GM19455 (cell line): Measurements from ENCODE around the gene SEC14L3.

Source experiments
- ATAC-seq: cut with Tn5 transposase; IDR thresholded peaks from one replicate; pipeline ENCODE4 v1.9.1; 2021; ENCODE audit not compliant: unreplicated experiment

The SEC14L3 gene

DNA sequence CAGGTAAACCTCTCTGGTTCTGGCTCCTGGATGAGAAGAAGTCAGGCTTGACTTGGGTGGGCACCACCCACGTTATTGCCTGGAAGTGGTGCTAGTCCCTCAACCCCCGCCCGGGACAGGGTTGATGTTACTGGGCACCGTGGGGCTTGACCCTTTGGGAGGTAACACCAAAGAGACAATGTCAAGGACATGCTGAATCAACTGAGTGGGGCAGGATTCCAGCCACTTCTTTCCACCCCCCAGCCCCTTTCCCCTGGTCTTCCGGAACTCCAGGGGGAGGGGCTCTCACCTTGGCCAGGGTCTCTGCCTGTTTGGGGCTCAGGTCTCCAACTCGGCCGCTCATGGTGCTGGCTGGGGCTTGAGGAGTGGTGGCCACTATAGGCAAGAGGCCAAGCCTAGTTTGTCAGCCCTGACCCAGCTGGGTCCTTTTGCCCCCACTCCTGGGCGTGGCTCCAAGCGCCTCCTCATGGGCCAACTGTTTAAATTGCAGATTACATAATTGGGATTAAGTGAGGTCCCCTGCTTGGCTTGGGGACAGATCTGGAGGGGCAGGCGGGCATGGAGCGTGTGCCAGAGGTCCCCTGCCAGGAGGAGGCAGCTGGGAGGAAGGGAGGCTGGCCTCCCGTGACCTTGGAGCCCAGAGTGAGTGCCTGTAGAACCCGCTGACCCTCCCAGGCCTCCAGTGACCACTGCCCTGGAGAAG, at the start of gene SEC14L3:
Gene SEC14L3, minus strand, starts transcription at position 402 of the 703 bp plus-strand sequence. Its CDS starts 59 bp downstream, at position 343.
- ATAC-seq, result no peak

DNA sequence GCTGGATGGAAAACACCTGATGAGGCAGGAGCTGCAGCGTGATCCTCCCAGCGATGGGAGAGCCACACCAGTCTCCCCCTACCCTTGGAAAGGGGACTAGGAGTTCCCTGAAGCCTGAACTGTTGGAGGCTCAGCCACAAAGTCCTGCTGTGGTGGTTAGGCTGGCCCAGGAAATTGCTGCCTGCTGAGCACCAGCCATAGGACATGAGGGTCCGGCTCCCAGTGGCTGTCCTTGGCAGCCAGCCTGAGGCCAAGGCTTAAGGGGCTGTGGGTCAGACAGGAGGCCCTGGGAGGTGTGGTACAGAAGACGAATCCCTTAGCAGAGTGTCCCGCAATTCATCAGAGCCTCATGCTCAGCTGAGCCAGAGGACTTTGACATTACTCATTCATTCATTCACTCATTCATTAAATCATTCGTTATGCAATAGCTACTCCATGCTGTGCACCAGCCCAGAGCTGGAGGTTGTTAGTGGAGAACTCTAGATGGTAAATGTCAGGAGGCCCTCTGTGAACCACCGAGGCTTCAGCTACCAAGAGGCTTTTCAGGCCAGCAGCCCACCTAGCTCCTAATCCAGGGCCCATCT, 48.1 kb upstream of the SEC14L3 start:
- ATAC-seq, result no peak

DNA sequence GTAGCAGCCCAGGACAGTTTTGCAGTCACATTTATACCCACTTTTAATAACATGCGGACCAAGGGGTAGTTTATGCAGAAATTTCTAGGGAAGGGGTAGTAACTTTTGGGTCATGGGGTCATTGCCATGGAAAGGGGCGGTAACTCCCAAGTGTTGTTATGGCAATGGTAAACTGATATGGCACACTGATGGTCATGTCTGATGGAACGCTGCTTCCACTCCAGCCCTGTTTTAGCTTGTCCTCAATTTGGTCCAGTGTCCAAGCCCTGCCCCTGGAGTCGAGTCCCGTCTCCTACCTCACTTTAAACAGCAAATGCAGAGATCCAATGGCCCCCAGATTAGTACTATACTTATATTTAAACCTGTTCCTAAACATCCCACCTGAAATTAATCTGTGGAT, 44.9 kb upstream of the SEC14L3 start:
- no peak for ATAC-seq

DNA sequence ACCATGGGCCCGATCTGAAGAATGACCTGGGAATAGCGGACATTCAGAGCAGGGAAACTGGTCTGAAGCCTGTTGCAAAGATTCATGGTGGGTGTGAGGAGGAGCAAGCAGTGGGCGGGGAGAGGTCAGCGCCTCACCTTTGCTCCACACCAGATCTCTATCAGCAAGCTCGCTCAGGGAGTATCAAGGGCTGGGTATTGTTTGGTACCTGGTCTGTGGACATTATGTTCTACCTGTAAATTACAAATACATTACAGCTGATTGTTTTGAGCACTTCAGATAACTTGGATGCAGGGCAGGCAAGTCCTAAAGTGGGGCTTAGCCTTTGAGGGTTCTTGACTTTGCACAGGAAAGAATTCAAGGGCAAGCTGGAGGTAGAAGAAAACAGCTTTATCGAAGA, 44.5 kb upstream of the SEC14L3 start:
- ATAC-seq, result no peak

DNA sequence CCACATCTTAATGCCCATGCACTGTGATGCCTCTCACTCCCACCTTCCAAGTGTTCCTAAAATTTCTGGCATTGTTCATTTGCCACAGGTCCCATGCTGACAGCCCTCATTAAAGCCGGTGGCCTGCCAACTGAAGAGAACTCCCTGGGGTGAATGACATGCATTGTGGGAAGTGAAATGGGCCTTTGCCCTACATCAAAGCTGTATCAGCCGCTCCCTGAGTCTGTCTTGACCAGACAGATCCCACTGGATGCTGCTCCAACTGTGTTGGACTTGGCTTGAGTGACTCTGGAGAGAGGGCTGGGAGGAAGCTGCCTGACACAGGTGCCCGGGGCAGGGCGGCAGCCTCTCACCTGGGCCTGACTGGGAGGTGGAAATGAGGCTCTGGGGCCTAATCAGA, 42.4 kb upstream of the SEC14L3 start:
- no peak for ATAC-seq

DNA sequence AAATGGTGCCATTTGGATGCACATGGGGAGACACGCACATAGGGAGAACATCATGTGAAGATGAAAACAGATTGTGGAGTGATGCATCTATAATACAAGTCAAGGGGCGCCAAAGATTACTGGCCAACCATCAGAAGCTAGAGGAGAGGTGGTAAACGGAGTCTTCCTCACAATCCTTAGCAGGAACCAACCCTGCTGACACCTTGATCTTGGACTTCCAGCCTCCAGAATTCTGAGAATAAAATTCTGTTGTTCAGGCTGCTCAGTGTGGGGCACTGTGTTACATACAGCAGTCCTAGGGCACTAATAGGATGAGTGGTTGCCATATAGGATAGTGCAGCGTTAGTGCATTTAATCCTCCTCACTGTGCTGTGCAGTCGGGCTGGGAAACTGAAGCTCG, 41.6 kb upstream of the SEC14L3 start:
- ATAC-seq, result no peak

DNA sequence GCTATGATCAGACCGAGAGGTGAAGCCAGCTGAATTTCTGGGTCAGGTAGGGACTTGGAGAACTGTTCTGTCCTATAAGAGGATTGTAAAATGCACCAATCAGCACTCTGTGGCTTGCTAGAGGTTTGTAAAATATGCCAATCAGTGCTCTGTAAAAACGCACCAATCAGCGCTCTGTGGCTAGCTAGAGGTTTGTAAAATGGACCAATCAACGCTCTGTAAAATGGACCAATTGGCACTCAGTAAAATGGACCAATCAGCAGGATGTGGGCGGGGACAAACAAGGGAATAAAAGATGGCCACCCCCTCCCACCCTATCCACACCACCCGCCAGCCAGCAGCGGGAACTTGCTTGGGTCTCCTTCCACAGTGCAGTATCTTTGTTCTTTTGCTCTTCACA, 40.1 kb upstream of the SEC14L3 start:
- ATAC-seq, result no peak

DNA sequence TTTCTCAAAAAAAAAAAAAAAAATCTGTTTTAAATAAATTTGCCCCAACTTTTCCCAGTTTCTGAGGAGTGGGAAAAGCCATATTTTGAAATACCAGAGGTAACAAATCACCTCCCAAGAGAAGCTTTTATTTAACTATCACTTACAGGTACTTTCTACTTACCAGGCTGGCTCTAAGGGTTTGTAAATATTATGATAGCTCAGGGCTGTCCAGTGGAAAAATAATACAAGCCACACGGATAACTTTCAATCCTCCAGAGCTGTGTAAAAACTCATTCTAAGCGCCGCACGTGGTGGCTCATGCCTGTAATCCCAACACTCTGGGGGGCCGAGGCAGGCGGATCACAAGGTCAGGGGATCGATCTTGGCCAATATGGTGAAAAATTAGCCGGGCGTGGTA, 39.3 kb upstream of the SEC14L3 start:
- ATAC-seq, result no peak

DNA sequence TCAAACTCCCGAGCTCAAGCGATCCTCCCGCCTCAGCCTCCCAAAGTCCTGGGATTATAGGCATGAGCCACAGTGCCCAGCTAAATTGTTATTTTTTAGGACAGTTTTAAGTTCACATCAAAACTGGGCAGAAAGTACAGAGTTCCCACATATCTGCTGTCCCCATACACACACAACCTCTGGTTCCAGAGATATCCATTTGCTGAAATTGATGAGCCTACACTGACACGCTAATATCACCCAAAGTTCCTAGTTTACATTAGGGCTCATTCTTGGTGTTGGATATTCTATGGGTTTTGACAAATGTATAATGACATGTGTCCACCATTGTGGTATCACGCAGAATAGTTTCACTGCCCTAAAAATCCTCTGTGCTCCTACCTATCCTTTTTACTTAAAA, 36.4 kb upstream of the SEC14L3 start:
- ATAC-seq, result no peak

DNA sequence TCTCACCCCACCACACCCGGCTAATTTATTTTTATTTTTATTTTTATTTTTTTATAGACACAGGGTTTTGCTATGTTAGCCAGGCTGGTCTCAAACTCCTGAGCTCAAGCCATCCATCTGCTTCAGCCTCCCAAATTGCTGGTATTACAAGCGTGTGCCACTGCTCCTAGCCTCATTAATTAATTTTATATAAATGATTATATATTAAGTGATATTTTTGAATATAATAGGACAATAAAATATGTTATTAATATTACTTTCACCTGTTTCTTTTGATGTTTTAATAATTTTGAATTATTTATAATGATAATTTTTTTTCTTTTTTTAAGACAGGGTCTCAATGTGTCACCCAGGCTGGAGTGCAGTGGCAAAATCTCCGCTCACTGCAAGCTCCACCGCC, 35.9 kb upstream of the SEC14L3 start:
- ATAC-seq, result no peak

DNA sequence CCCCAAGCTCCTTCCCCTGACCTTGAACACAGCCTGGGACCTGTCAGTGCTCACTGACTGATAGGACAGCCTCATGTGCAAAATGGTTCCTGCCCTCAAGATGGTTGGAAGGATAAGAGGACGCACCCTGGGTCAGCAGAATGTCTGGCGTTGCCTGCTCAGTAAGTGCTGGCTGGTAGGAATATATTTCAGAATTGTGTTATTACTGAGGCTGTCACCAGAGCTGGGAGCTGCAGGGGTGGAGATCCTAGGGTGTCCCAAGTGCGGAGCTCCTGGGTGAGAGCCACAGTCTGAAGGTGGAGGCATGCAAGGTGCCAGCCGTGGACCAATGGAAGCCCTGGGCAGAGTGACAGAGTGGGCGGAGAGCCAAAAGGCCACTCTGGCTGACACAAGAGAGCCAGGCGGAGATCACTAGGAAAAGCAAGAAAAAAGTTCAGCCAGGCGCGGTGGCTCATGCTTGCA, 34.7 kb upstream of the SEC14L3 start:
- ATAC-seq, result no peak

DNA sequence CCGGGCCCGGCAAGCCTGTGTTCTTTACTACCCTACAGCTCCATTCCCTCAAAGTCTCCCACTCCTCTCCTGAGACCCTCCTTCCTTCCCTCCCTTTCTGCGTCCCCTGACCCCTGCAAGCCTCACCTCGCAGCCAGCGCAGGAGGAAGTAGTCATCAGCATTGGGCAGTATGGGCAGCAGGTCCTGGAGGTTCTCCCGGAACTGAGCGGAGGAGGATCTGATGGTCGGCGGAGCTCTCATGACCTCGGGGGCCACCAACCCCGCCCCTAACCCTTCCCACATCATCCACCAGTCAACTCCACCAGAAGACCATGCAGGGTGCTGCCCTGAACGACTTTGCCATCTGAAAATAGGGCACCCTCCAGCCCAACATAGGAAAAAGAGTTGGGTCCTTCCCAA, 31.7 kb upstream of the SEC14L3 start:
- no peak for ATAC-seq

DNA sequence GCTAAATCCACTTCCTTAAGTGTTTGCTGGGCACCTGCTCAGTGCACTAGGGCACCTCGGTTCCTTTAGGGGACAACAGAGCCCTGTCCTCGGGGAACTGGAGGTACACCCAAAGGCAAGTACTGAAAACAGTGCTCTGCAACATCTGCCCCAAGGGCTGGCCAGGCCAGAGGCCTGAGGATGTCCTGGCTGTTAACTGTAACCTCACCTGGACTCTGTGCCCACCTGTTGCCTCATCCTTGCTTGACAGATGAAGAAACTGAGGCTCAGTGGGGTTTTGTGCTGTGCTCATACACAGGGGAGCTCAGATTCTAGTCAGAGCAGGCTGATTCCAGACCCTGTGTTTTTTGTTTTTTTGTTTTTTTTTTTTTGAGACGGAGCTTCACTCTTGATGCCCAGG, 31.1 kb upstream of the SEC14L3 start:
- no peak for ATAC-seq

DNA sequence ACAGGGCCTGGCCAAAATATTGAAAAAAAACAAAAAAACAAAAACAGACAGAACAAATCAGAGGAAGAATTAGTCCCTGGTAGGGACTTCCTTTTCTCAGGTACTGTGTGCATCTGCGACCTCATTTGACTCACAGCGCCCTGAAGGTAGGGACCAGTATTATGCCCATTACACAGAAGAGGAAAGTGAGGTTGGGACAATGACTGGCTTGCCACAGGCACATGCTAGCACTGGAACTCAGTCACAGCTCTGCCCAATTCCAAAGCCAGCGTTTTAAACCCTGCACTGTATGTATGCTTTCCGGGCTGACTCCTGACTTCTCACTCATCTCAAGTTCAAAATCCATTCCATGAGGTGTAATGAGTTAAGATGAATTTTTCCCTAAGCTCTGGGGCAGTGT, 30.3 kb upstream of the SEC14L3 start:
- no peak for ATAC-seq

DNA sequence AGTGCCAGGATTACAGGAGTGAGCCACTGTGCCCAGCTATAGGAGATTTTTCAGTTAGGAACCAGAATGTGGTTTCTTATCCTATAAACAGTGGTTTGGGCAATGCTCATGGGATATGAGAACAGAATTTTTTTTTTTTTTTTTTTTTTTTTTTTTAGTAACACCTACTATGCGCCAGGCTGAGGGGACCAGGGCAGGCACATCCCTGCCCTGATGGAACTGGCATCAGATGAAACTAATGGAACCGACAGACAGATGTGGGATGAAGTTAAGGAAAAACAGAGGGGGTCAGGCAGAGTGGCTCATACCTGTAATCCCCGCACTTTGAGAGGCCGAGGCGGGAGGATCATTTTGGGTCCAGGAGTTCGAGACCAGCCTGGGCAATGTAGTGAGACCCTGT, 28.8 kb upstream of the SEC14L3 start:
- no peak for ATAC-seq

DNA sequence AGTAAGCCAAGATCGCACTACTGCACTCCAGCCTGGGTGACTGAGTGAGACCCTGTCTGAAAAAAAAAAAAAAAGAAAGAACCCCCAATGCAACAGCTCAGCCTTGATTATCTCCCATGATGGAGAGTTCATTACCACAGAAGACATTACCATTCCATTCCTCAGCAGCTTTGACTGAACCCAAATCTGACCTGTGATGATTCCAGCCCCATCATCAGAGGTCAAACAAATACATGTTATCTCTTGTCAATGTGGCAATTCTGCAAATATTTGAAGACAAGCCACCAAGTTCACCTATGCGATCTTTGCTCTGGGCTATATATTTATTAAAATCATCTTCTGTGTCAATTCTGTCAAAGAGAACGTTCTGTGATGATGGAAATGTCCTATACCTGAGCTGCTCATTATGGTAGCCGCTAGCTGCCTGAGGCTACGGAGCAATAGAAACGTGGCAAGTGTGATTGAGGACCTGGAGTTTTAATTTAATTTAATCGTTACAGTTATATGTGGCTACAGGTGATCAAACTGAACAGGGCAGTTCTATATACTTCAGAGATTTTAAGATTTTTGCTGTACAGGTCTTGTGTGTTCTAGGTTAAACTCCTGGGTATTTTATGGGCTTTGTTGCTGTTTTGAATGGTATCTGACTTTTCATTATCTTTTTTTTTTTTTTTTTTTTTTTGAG, 25.8 kb upstream of the SEC14L3 start:
- no peak for ATAC-seq

DNA sequence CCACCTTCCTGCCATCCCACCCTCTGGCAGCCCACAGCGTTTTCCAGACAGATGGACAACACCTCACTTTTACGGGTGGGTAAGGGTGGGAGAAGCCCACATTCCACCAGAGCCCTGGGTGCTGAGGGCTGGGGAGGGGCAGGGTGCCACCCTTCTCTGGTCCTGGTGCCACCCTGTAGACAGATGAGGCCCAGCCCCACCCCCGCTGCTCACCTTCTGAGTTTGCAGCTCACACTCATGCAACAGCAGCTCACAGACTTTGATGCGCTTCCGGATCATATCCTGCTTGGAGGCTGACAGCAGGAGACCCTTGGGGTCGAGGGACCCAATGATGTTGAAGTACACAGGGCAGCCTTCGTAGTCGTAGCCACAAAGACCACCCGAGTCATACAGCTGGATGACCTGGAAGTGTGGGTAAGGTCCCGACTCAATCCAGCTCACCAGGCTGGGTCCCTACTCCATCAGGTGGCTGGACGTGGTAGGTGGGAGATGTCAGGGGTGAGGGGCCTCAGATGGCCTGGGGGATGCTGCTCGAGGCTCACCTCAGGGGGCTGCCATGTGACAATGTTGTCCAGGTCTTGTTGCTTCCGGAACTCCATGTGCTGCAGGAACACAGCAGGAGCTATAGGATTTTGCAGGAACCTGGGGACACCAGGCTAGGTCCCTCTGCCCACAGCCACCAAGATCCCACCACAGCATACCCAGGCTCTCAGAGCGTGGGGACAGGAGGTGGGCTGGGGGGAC, 23.4 kb upstream of the SEC14L3 start:
- ATAC-seq, result no peak

DNA sequence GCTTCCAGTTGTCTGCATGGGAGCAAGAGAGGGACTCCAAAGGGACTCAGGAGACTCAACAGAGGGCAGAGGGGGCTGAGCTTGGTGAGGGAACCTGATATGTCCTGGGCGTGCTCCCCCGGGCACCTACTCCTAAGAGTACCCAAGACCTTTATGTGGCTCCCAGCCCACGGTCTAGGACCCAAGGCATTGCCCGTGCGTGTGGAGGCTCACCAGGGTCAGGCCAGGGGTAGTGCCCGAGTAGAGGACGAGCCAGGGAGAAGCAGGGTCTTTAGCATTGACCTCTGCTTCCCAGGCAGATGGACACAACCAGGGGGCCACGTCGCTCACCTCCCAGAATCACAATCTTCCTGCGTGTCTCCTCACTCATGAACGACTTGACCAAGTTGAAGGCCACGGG, 20.3 kb upstream of the SEC14L3 start:
- no peak for ATAC-seq

DNA sequence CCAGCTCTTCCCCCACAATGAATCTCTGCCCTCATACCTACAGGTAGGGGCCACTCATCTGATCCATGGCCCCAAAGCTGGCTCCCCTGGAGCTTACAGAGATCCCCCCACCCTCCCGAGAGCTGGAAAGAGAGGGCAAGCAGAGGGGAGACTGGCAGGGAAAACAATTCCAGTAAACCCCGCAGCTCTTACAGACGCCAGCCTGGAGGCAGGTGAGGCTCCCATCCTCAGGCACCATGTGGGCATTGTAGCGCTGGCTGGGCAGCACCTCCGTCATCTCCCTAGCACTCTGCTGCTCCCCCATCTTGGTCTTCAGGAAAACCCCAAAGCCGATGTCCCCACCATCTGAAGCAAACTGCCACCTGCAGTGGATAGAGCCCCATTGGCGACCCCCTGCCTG, 19.6 kb upstream of the SEC14L3 start:
- ATAC-seq, result no peak

DNA sequence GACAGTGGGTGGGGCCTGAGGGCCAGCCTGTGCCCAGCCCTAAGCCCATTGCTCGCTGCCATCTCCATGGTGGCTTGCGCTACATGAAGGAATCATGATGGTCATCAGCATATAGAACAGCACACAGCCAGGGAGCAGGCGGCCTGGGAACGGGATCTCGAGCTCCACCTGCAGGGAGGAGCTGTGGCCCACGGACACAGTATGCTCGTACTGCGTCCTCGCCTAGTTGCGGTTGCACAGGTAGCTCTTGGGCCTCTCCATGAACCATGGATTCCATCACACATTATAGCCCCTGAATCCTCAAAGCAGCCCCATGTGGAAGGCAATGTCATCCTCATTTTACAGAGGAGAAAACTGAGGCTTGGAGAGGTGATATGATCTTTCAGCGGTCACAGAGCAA, 18.6 kb upstream of the SEC14L3 start:
- ATAC-seq, result no peak

DNA sequence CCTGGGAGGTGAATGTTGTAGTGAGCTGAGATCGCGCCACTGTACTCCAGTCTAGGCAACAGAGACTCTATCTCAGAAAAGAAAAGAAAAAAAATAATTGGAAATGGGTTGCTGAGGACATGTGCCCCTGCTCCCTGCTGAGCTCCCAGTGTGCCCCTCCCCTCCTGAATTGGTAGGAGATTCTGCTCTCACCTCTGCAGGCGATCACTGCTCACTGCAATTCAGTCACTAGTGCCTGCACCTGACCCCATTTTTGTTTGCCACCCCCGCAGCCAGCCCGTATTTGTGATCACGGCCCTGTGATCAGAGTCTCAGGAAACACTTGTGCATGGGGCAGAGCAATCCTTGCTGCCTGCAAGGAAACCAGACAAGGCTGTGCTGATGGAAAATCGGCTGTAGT, 16.3 kb upstream of the SEC14L3 start:
- no peak for ATAC-seq

DNA sequence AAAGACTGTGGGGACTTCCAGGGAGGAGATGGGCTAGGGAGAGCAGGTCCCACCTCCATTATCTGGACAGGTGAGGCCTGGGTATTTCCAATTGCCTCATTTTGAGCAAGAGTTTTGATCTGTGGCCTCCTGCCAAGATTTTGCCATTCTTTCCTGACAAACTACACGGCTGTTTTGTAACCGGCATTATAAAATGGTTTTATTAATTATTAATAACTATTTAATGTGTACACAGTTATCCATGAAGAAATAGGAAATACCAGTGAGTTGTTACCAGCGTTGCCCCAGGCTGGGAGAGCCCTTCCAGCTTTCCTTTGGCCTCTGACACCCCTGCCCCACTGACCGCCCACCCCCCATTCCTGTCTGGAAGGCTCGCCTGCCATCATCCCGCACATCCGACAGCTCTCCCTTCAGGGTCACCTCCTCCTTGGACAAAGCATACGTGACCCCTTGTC, 14.9 kb upstream of the SEC14L3 start:
- no peak for ATAC-seq
